WERI-Rb-1 (cell line): Measurements from ENCODE around the gene TSHZ2.

Experiments used
- DNase-seq: peaks from one replicate; pipeline ENCODE4 v3.0.0-alpha.2; 2020
- H3K27ac ChIP-seq: fragments of 250-450 bp; sonication (Bioruptor Pico); 2 replicates; pipeline ENCODE4 v1.5.1; 2020; ENCODE audit warnings: mild to moderate bottlenecking, moderate library complexity
- H3K27me3 ChIP-seq: fragments of 250-450 bp; sonication (Bioruptor Pico); 2 replicates; pipeline ENCODE4 v1.5.1; 2021; ENCODE audit warnings: mild to moderate bottlenecking, low read depth, moderate library complexity; ENCODE audit not compliant: insufficient read depth, severe bottlenecking
- H3K36me3 ChIP-seq: fragments of 250-450 bp; sonication (Bioruptor Pico); 2 replicates; pipeline ENCODE4 v1.5.1; 2020; ENCODE audit warnings: mild to moderate bottlenecking, moderate library complexity
- H3K4me3 ChIP-seq: 2 replicates; pipeline ENCODE4 v1.5.1; 2011; ENCODE audit warnings: low read depth, mild to moderate bottlenecking, control low read depth, low read length
- H3K9me3 ChIP-seq: fragments of 250-450 bp; sonication (Bioruptor Pico); 2 replicates; pipeline ENCODE4 v1.5.1; 2021; ENCODE audit warnings: mild to moderate bottlenecking, moderate library complexity; ENCODE audit not compliant: severe bottlenecking
- TF ChIP-seq, protein P1 (sequence below): IDR thresholded peaks from 2 replicates; pipeline ENCODE4 v1.5.1; 2011; ENCODE audit warnings: low read depth, mild to moderate bottlenecking, control low read depth, inconsistent platforms, low read length

TSHZ2 gene

DNA sequence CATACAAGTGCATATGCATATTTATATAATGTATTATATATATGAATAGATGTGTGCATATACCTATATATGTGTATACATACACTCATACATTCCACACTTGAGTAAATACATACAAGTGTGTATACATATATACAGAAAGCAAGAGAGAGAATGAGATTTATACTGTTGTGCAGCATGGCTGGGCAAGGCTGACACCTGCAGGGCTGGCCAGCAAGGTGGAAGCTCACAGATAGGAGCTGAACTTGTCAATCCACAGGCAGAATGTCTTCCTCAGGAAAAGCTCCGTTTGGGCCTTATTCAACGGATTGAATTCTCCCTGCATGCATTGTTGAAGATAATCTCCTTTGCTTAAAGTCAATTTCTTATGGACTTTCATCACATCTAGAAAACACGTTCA, 364.7 kb downstream of the TSHZ2 start:
- Histone ChIP-seq H3K36me3 (no peaks in the 10 kb centered on the region), H3K27ac (no peak overlapping the region), H3K9me3 (no peaks in the 10 kb centered on the region), H3K27me3 (peaks cover 63% of the 10 kb centered on the region), H3K4me3 (no peak overlapping the region)
- TF ChIP-seq, protein P1, sequence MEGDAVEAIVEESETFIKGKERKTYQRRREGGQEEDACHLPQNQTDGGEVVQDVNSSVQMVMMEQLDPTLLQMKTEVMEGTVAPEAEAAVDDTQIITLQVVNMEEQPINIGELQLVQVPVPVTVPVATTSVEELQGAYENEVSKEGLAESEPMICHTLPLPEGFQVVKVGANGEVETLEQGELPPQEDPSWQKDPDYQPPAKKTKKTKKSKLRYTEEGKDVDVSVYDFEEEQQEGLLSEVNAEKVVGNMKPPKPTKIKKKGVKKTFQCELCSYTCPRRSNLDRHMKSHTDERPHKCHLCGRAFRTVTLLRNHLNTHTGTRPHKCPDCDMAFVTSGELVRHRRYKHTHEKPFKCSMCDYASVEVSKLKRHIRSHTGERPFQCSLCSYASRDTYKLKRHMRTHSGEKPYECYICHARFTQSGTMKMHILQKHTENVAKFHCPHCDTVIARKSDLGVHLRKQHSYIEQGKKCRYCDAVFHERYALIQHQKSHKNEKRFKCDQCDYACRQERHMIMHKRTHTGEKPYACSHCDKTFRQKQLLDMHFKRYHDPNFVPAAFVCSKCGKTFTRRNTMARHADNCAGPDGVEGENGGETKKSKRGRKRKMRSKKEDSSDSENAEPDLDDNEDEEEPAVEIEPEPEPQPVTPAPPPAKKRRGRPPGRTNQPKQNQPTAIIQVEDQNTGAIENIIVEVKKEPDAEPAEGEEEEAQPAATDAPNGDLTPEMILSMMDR = no peak
- no peak for DNase-seq

DNA sequence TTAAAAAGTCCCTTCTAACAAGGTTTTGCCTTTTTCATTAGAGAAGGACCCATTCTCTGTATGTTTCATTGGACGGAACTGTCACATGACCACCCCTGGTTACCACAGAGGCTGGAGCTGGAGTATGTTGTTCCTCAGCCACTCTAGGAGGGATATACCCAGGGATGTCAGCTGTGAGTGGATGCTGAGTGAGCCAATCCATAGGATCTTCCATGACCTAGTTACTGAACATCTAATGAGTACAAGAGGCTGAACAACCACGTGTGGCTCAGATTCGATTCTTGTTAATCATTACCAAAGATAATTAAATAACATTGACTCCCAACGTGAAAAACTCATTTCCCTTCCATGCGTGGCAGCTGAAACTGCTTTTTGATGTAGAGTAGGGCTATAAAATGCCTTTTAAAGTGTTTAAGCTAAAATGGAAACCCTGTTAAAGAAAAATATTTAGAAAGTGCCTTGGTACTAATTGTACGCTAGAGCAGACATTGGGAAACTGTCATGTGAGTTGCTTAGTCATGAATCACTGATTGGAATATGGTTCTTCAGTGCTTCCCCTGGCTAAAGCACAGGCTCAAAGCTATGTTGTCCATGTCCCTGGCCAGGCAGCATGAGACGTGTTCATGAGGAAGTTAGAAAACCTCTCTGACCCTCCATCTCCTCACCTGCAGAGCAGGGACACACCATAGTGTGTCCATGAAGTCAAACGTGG, 365.4 kb downstream of the TSHZ2 start:
- H3K27ac ChIP-seq = no peak overlapping the region
- no peak for DNase-seq
- H3K36me3 ChIP-seq = no peaks in the 10 kb centered on the region
- H3K4me3 ChIP-seq = no peak overlapping the region
- no peaks in the 10 kb centered on the region for H3K9me3 ChIP-seq
- H3K27me3 ChIP-seq = peaks cover 59% of the 10 kb centered on the region
- TF ChIP-seq, protein P1 = no peak

DNA sequence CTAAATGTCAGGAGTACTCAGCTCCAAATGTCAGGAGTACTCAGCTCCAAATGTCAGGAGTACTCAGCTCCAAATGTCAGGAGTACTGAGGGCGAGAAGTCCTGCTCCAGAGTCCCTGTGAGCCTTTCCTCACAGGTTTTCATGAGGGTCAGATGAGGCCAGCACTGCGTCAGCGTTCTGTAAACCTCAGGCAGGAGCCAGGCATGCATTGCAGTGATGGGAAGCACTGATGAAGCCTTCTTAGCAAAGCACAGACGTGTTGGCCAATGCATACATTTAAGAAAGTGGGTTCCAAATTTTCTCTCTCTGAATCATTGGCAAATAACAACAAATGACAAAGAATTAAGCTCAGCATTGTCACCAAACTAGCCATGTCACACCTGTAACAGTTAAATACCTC, 366.6 kb downstream of the TSHZ2 start:
- Histone ChIP-seq H3K9me3 (no peaks in the 10 kb centered on the region), H3K4me3 (no peak overlapping the region)
- TF ChIP-seq, protein P1 = no peak

DNA sequence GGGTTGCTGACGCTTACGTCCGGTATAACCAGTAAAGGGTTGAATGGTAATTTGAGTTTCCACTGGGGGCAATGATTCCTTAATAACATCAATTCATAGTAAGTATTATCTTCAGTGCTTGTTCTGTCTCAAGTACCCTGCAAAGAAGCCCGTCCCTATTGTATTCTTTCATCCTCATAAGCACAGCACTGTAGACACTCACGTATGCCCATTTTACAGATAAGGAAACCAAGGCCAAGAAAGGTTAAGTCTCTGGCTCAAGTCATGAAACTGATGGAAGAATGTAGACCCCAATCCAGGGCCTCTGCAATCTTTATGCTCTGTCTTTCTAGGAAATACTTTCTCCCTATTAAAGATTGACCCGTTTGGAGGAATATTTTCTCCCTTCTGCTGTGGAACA, 370.3 kb downstream of the TSHZ2 start:
- TF ChIP-seq, protein P1 = no peak
- H3K27me3 ChIP-seq = peaks cover 51% of the 10 kb centered on the region
- no peak overlapping the region for H3K27ac ChIP-seq
- DNase-seq = no peak
- H3K36me3 ChIP-seq = no peaks in the 10 kb centered on the region
- H3K4me3 ChIP-seq = no peak overlapping the region
- H3K9me3 ChIP-seq = no peaks in the 10 kb centered on the region

More for the DNA sequence above, 366.6 kb downstream of the TSHZ2 start:
- no peak for DNase-seq
- H3K36me3 ChIP-seq = no peaks in the 10 kb centered on the region
- no peak overlapping the region for H3K27ac ChIP-seq
- H3K27me3 ChIP-seq = peaks cover 54% of the 10 kb centered on the region

DNA sequence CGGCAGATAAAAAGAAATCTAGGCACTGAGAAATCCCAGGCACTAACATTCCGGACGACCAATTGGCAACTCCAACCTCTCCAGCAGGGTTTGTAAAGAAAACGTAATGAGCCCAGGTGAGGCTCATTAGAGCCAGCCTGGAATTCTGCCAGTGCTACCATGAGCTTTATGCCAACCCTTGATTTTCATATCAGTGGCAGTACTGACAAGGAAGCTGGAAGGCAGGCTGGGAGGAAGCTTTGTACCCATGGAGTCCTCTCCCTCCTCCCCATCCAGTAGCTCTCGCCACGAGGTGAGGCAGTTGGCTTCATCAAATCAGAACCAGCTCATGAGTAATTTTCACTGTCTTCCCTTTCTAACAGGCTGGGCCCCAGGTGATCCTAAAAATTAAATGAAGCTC, 371.3 kb downstream of the TSHZ2 start:
- TF ChIP-seq, protein P1 = no peak
- Histone ChIP-seq H3K27ac (no peak overlapping the region), H3K4me3 (no peak overlapping the region), H3K36me3 (no peaks in the 10 kb centered on the region), H3K27me3 (peaks cover 51% of the 10 kb centered on the region), H3K9me3 (no peaks in the 10 kb centered on the region)
- no peak for DNase-seq

DNA sequence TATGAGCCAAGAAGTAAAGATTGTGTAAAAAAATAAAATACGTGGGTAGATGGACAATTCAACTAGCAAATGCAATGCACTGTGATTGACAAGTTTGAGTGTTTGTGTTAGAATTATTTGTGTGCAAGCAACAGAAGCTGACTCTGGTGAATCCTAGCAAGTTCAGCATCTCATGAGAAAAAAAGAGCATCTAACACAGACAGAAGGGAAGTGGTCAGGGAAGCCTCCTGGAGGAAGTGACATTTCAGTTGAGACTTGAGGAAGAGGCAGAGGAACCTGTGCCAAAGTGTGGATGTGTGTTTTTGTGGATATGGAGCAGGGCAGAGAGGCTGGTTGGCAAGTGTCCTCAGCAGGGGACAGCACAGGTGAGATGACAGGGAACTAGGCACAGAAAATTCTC, 372.7 kb downstream of the TSHZ2 start:
- Histone ChIP-seq H3K4me3 (no peak overlapping the region), H3K36me3 (no peaks in the 10 kb centered on the region), H3K9me3 (no peaks in the 10 kb centered on the region), H3K27ac (no peak overlapping the region), H3K27me3 (peaks cover 45% of the 10 kb centered on the region)
- DNase-seq = no peak
- TF ChIP-seq, protein P1 = no peak
